ENCODE measurements around the gene DCTN3. TPM values are rescaled to one million over a fixed set of nuclear protein-coding genes. Genes with fewer than 3 reads are reported as not detected.
"Not testable (repeated sequence)": the region's sequence is repeated elsewhere in the genome, so short reads cannot be mapped to it uniquely, and the experiment has no call there.

The DCTN3 gene
- total RNA-seq, 1 donor from 2014 or later = 67.6 TPM

- intact Hi-C loops (cut with DNase I) = no loop called here
- DNase-seq (ENCODE audit: low spot score) (no peak), ATAC-seq (no peak)
Measured at GRCh38 chr9:34648673-34649072, 28.4 kb upstream of the DCTN3 start.

GRCh38 chr9:34647651-34648050 lies 27.4 kb upstream of the DCTN3 start:
- intact Hi-C loops (cut with DNase I) = no loop called here
- no peak for DNase-seq (ENCODE audit: low spot score)
- no peak for ATAC-seq

GRCh38 chr9:34647084-34647403 lies 26.7 kb upstream of the DCTN3 start:
- ATAC-seq (no peak), DNase-seq (ENCODE audit: low spot score) (no peak)
- intact Hi-C loops (cut with DNase I) = no loop called here

GRCh38 chr9:34646211-34647083 lies 26.2 kb upstream of the DCTN3 start, which contains the start of gene GALT:
Gene GALT, plus strand, starts transcription at chr9:34646675. Its CDS starts 30 bp downstream, at chr9:34646705.
- peak; percentile 93 for ATAC-seq
- DNase-seq (ENCODE audit: low spot score) = peak; percentile 98
- intact Hi-C loops (cut with DNase I) = no loop called here

GRCh38 chr9:34644766-34645314 lies 24.5 kb upstream of the DCTN3 start:
- intact Hi-C loops (cut with DNase I) = no loop called here
- no peak for DNase-seq (ENCODE audit: low spot score)
- ATAC-seq = no peak

- intact Hi-C loops (cut with DNase I) = no loop called here
- ATAC-seq = no peak
- no peak for DNase-seq (ENCODE audit: low spot score)
Measured at GRCh38 chr9:34642679-34643078, 22.4 kb upstream of the DCTN3 start.

GRCh38 chr9:34639322-34639721 lies 19.0 kb upstream of the DCTN3 start:
- ATAC-seq; DNase-seq (ENCODE audit: low spot score); intact Hi-C loops (cut with DNase I): not testable (repeated sequence)

- DNase-seq (ENCODE audit: low spot score) (no peak), ATAC-seq (no peak)
- intact Hi-C loops (cut with DNase I) = no loop called here
Measured at GRCh38 chr9:34638138-34638445, 17.8 kb upstream of the DCTN3 start.

DNA sequence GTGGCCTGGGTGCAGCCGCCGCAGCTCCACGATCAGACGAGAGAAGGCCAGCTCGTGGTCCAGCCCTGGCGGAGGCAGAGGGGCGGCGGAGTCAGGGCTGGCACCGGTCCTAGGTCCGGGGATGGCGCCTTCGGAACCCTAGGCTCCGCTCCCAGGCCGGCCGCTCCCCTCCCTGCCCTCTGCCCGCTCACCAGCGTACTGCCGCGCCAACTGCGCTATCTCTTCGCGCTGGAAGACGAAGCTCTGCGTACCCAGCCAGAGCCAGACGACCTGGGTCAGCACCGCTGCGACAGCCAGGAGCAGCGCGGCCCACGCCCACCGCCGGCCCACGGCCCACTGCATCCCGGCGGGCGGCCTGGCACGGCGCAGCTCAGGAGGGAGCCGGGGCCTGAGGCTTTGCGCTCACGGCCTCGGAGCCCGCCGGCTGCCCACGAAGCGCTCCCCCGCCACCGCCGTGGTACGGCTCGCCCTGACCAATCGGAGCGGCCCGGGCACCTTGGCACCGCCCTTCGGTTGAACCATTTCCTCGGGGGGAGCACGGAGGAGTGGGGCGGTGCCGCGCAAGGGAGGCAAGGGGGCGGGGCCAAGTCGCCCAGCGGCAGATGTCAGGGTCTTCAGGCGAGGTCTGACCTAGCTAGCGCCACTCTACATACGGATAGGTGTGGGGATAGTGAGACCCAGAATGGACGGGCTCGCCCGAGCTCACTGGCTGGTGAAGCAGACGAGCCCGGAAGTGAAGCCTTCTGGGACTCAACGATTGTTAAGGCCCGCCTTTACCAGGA lies 17.3 kb upstream of the DCTN3 start, which contains the start of gene SIGMAR1:
Gene SIGMAR1 (minus strand): TSS at position 432 of the 782 bp plus-strand sequence. CDS start 90 bp downstream, at position 342.
- intact Hi-C loops (cut with DNase I) = no loop called here

GRCh38 chr9:34636791-34637355 lies 16.6 kb upstream of the DCTN3 start:
- DNase-seq (ENCODE audit: low spot score) = peak; percentile 76
- intact Hi-C loops (cut with DNase I) = no loop called here
- no peak for ATAC-seq

More for the DNA sequence above, 17.3 kb upstream of the DCTN3 start, which contains the start of gene SIGMAR1:
- DNase-seq (ENCODE audit: low spot score) (peak; percentile 97), ATAC-seq (peak; percentile 98)

- intact Hi-C loops (cut with DNase I) = no loop called here
- ATAC-seq (no peak), DNase-seq (ENCODE audit: low spot score) (no peak)
Measured at GRCh38 chr9:34635556-34635955, 15.3 kb upstream of the DCTN3 start.

DNA sequence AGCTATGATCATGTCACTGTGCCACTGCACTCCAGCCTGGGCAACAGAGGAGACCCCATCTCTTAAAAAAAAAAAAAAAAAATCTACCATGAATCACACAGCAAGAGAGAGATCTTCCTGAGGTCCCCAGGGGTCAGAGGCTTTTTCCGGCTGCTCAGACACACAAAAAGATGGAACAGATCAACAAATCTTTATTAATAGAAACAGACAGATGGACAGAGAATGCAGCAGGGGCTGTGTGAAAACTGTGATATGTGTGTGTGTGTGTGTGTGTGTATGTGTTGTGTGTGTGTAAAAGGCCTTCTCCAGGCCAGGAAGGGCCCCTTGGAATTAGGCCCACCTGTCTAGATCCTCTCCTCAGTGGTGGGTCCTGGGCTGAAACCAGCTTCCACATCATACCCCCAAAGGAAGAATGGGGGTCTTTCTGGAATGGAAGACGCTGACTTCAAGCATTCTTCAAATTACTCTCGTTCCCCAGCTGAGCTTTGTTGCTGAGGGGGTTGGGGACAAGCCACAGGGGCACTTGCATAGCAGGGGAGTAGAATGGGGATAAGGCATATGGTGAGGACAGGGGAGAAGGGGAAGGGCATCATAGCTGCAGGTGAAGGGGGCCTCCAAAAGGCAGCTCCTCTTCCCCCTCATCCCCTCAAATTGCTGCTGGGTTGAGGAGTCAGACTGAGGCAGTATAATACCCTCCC lies 14.4 kb upstream of the DCTN3 start:
- DNase-seq (ENCODE audit: low spot score) (no peak), ATAC-seq (no peak)
- intact Hi-C loops (cut with DNase I) = no loop called here

DNA sequence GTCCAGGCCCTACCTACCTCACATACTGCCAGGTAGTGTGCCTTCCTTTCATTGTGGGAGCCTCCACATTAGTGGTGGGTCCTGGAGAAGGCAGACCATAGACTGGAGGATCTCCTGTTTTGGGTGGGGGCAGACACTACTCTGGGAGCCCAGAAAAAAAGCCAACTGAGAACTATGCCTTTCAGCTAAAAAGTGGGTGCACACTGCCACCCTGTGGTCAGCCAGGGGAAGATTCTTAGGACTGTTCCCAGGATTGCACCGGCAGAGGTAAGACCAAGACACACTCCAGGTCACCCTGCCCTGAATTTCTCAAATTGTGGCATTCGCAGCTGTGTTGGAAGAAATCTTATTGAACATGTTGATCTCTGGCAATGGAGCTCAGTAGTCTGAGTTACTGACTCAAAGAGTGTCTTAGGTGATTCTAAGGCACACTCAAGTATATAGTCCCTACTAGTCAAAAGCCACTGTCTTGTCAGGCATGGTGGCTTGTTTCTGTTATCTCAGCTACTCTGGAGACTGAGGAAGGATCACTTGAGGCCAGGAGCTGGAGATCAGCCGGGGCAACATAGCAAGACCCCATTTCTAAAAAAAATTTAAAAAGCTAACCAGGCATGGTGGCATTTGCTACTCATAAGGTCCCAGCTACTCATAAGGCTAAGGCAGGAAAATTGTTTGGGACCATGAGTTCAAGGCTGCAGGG lies 13.7 kb upstream of the DCTN3 start:
- ATAC-seq (peak; percentile 48), DNase-seq (ENCODE audit: low spot score) (peak; percentile 80)
- intact Hi-C loops (cut with DNase I) = no loop called here

DNA sequence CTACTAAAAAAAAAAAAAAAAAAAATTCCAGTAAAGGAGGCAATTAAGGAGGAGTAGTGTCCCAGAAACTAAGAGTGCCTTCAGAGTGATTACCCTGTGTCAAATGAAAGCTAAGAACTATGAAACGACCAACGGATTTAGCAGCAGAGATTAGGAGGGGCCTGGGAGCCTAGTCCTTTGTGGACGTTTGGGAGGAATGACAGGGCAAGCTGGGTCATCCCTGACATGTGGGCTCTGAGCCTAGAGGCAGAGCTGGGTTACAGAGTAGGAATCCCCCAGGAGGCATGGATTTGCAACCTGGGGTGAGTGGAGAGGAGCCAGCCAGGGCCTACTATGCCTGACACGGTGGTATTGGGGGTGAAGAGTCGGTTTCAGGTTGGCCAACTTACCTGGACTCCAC lies 12.9 kb upstream of the DCTN3 start:
- intact Hi-C loops (cut with DNase I) = no loop called here
- ATAC-seq = no peak
- DNase-seq (ENCODE audit: low spot score) = no peak

GRCh38 chr9:34630402-34631154 lies 10.3 kb upstream of the DCTN3 start:
- no peak for ATAC-seq
- intact Hi-C loops (cut with DNase I) = no loop called here

GRCh38 chr9:34629491-34629808 lies 9.2 kb upstream of the DCTN3 start:
- DNase-seq (ENCODE audit: low spot score) = no peak
- ATAC-seq = no peak
- intact Hi-C loops (cut with DNase I) = loop anchor here (2.0 kb wide), 1 partner anchor 17 kb away; the partner anchor contains the start of gene RPP25L

More at GRCh38 chr9:34630402-34631154, 10.3 kb upstream of the DCTN3 start:
- DNase-seq (ENCODE audit: low spot score) = no peak

- ATAC-seq (peak; percentile 21), DNase-seq (ENCODE audit: low spot score) (no peak)
- intact Hi-C loops (cut with DNase I) = loop anchor here (2.0 kb wide), 1 partner anchor 16 kb away; the partner anchor contains the start of gene RPP25L
Measured at GRCh38 chr9:34628656-34629490, 8.6 kb upstream of the DCTN3 start, which contains the start of gene ARID3C. Gene ARID3C, minus strand, starts transcription at chr9:34629066. Its CDS starts 1,052 bp downstream, at chr9:34628014.

All from sciatic nerve (tissue), 2 donors.